Spleen (tissue), 7 donors: ENCODE data around the gene COL26A1.

Experiments
- POLR2A ChIP-seq, 3 donors: fragments of 450-650 bp; IDR thresholded peaks; one replicate each; pipeline ENCODE4 v1.5.1; 2017; ENCODE audit warnings: antibody characterized with exemption in 3 of 3, mild to moderate bottlenecking in 1 of 3
- POLR2AphosphoS5 ChIP-seq, 3 donors: sonication (generic); formaldehyde crosslinking; IDR thresholded peaks; one replicate each; pipeline ENCODE4 v1.5.1; 2017; ENCODE audit warnings: antibody characterized with exemption in 3 of 3
- TF ChIP-seq, protein P1 (sequence below), 11 experiments: fragments of 200-600 bp in 7 of 11; fragments of 450-650 bp in 4 of 11; sonication (generic) in 4 of 11; IDR thresholded peaks in 8 of 11; conservative IDR thresholded peaks in 3 of 11; 1 replicate in 7 of 11; 2 replicates in 4 of 11; pipeline versions ENCODE4 v1.4.0 to v1.8.0; 2016 to 2021; ENCODE audit warnings: antibody characterized with exemption in 11 of 11, inconsistent platforms in 4 of 11, mild to moderate bottlenecking in 1 of 11
- donor health status: DM: no; HTN: no; CAD: no; lungs with moderate emphysema.
- donor health status: DM: no; HTN: no; CAD: no.
- donor health status: DM: no; HTN: no; CAD: no.

DNA sequence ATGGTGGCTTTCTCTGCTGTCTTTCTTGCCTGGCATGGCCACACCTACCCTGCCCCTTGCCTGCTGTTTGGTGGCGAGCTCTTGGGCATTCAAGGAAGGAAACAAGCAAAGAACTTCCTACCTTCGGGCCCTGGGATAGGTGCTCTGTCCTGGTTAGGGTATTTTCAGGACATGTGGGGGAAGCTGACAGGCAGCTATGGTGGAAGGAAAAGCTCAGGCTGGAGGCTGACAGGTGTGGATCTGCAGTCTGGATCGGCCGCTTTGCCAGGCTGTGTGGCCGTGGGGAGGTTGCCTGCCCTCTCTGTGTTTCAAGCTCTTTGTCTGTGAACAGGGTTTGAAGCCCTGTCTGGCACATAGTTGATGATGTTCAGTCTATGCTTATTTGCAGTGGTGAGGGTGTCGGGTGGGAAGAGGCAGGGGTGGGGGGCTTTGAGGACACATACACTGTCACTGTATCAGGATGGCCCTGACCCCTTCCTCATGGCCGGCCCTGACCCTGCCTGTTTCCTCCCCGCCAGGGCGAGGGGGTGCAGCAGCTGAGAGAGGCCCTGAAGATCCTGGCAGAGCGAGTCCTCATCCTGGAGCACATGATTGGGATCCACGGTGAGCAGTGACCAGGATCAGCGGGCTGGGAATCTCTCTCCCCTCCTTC is 192.7 kb downstream of the COL26A1 start:
- TF ChIP-seq POLR2A (IDR thresholded peaks at IDR 0.05) (no peak), POLR2AphosphoS5 (IDR thresholded peaks at IDR 0.05) (no peak)
- TF ChIP-seq, protein P1, sequence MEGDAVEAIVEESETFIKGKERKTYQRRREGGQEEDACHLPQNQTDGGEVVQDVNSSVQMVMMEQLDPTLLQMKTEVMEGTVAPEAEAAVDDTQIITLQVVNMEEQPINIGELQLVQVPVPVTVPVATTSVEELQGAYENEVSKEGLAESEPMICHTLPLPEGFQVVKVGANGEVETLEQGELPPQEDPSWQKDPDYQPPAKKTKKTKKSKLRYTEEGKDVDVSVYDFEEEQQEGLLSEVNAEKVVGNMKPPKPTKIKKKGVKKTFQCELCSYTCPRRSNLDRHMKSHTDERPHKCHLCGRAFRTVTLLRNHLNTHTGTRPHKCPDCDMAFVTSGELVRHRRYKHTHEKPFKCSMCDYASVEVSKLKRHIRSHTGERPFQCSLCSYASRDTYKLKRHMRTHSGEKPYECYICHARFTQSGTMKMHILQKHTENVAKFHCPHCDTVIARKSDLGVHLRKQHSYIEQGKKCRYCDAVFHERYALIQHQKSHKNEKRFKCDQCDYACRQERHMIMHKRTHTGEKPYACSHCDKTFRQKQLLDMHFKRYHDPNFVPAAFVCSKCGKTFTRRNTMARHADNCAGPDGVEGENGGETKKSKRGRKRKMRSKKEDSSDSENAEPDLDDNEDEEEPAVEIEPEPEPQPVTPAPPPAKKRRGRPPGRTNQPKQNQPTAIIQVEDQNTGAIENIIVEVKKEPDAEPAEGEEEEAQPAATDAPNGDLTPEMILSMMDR (IDR thresholded peaks at IDR 0.05 in 8 of 11, conservative IDR thresholded peaks at IDR 0.05 in 3 of 11): no peak
